Effector CD8-positive, alpha-beta T cell (primary cell): ENCODE results near the gene IFT43.
"Not testable (repeated sequence)": the region's sequence is repeated elsewhere in the genome, so short reads cannot be mapped to it uniquely, and the experiment has no call there.

ENCODE experiments used
- DNase-seq: peaks from one replicate; lab custom pipeline; 2025; lab: John Stamatoyannopoulos, UW

The IFT43 gene

GRCh38 chr14:75980856-75981255 lies 4.7 kb upstream of the IFT43 start:
- DNase-seq = no peak

- peak; percentile 39 for DNase-seq
Observed at GRCh38 chr14:75981426-75982265, 3.9 kb upstream of the IFT43 start, which contains the start of gene TGFB3. TGFB3 (minus strand) TSS chr14:75981995; CDS start chr14:75980893, 1,102 bp downstream.

- peak; percentile 65 for DNase-seq
Observed at GRCh38 chr14:75982266-75983018, 3.1 kb upstream of the IFT43 start.

- DNase-seq = no peak
Observed at GRCh38 chr14:75983019-75983358, 2.6 kb upstream of the IFT43 start.

- DNase-seq = no peak
Observed at GRCh38 chr14:75984674-75985073, 889 bp upstream of the IFT43 start.

GRCh38 chr14:75986439-75986765 lies 839 bp downstream of the IFT43 start:
- no peak for DNase-seq

- DNase-seq = no peak
Observed at GRCh38 chr14:75987201-75987970, 1.8 kb downstream of the IFT43 start.

- no peak for DNase-seq
Observed at GRCh38 chr14:75989134-75989533, 3.6 kb downstream of the IFT43 start.

- DNase-seq = no peak
Observed at GRCh38 chr14:75990297-75990696, 4.7 kb downstream of the IFT43 start.

GRCh38 chr14:75991753-75992152 lies 6.2 kb downstream of the IFT43 start:
- no peak for DNase-seq

- DNase-seq = no peak
Observed at GRCh38 chr14:75993567-75994041, 8.0 kb downstream of the IFT43 start.

GRCh38 chr14:75995372-75996041 lies 9.9 kb downstream of the IFT43 start:
- no peak for DNase-seq

GRCh38 chr14:75996488-75996887 lies 10.9 kb downstream of the IFT43 start:
- DNase-seq = no peak

GRCh38 chr14:75999511-76000190 lies 14.1 kb downstream of the IFT43 start:
- no peak for DNase-seq

GRCh38 chr14:76002383-76002782 lies 16.8 kb downstream of the IFT43 start:
- DNase-seq = no peak

- no peak for DNase-seq
Observed at GRCh38 chr14:76006253-76006652, 20.7 kb downstream of the IFT43 start.

- DNase-seq = no peak
Observed at GRCh38 chr14:76007379-76007778, 21.8 kb downstream of the IFT43 start.

- DNase-seq = no peak
Observed at GRCh38 chr14:76007852-76008251, 22.3 kb downstream of the IFT43 start.

- not testable (repeated sequence) for DNase-seq
Observed at GRCh38 chr14:76009627-76010026, 24.1 kb downstream of the IFT43 start.

GRCh38 chr14:76011930-76012329 lies 26.4 kb downstream of the IFT43 start:
- DNase-seq = no peak

- no peak for DNase-seq
Observed at GRCh38 chr14:76012354-76012753, 26.8 kb downstream of the IFT43 start.
